ENCODE results near the gene PADI4.

DNA sequence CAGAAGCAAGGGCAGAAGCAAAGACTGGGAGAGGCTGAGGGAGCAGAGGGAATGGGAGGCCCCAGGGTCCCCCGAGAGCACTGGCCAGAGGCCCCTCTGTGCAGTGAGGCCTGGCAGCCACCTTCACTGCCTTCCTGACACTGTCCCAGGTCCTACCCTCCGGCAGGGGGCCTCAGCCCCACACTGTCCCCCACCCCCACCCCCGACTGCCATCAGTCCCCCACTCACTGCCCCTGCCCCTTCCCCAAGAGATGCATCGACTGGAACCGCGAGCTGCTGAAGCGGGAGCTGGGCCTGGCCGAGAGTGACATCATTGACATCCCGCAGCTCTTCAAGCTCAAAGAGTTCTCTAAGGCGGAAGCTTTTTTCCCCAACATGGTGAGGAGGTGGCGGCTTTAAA is 51.0 kb downstream of the PADI4 start:
- TF ChIP-seq YY1 (IDR thresholded peaks at IDR 0.05), result no peak
- TF ChIP-seq RAD21 (IDR thresholded peaks at IDR 0.05), result no peak
- TF ChIP-seq, protein P1, sequence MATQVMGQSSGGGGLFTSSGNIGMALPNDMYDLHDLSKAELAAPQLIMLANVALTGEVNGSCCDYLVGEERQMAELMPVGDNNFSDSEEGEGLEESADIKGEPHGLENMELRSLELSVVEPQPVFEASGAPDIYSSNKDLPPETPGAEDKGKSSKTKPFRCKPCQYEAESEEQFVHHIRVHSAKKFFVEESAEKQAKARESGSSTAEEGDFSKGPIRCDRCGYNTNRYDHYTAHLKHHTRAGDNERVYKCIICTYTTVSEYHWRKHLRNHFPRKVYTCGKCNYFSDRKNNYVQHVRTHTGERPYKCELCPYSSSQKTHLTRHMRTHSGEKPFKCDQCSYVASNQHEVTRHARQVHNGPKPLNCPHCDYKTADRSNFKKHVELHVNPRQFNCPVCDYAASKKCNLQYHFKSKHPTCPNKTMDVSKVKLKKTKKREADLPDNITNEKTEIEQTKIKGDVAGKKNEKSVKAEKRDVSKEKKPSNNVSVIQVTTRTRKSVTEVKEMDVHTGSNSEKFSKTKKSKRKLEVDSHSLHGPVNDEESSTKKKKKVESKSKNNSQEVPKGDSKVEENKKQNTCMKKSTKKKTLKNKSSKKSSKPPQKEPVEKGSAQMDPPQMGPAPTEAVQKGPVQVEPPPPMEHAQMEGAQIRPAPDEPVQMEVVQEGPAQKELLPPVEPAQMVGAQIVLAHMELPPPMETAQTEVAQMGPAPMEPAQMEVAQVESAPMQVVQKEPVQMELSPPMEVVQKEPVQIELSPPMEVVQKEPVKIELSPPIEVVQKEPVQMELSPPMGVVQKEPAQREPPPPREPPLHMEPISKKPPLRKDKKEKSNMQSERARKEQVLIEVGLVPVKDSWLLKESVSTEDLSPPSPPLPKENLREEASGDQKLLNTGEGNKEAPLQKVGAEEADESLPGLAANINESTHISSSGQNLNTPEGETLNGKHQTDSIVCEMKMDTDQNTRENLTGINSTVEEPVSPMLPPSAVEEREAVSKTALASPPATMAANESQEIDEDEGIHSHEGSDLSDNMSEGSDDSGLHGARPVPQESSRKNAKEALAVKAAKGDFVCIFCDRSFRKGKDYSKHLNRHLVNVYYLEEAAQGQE (IDR thresholded peaks at IDR 0.05), result no peak
- TF ChIP-seq, protein P2, sequence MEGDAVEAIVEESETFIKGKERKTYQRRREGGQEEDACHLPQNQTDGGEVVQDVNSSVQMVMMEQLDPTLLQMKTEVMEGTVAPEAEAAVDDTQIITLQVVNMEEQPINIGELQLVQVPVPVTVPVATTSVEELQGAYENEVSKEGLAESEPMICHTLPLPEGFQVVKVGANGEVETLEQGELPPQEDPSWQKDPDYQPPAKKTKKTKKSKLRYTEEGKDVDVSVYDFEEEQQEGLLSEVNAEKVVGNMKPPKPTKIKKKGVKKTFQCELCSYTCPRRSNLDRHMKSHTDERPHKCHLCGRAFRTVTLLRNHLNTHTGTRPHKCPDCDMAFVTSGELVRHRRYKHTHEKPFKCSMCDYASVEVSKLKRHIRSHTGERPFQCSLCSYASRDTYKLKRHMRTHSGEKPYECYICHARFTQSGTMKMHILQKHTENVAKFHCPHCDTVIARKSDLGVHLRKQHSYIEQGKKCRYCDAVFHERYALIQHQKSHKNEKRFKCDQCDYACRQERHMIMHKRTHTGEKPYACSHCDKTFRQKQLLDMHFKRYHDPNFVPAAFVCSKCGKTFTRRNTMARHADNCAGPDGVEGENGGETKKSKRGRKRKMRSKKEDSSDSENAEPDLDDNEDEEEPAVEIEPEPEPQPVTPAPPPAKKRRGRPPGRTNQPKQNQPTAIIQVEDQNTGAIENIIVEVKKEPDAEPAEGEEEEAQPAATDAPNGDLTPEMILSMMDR (IDR thresholded peaks at IDR 0.05; ENCODE audit: low read depth, low read length, missing input control), result no peak
- TF ChIP-seq, protein P3, sequence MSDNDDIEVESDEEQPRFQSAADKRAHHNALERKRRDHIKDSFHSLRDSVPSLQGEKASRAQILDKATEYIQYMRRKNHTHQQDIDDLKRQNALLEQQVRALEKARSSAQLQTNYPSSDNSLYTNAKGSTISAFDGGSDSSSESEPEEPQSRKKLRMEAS (IDR thresholded peaks at IDR 0.05), result no peak
- no peak for TF ChIP-seq FOXA2 (IDR thresholded peaks at IDR 0.05)
- no peak for TF ChIP-seq TAF1 (conservative IDR thresholded peaks at IDR 0.05)
- TF ChIP-seq GABPA (IDR thresholded peaks at IDR 0.05 in 1 of 2, conservative IDR thresholded peaks at IDR 0.05 in 1 of 2), result no peak
- no peak for TF ChIP-seq JUND (IDR thresholded peaks at IDR 0.05)
- TF ChIP-seq HNF4G (IDR thresholded peaks at IDR 0.05), result no peak
- TF ChIP-seq, protein P4, sequence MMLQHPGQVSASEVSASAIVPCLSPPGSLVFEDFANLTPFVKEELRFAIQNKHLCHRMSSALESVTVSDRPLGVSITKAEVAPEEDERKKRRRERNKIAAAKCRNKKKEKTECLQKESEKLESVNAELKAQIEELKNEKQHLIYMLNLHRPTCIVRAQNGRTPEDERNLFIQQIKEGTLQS (IDR thresholded peaks at IDR 0.05), result no peak
- no peak for TF ChIP-seq EGR1 (IDR thresholded peaks at IDR 0.05; ENCODE audit: low read depth in 2 of 2)
